ENCODE results near the gene RHBDF2. TPM values are rescaled to one million over a fixed set of nuclear protein-coding genes. Genes with fewer than 3 reads are reported as not detected.

RHBDF2 gene
- total and polyA plus RNA-seq, 2 donors (not counting 1 experiment from before 2014, with no cell fraction given) = 288 to 482 TPM

GRCh38 chr17:76542984-76543383 is 41.8 kb upstream of the RHBDF2 start:
- Mint-ChIP-seq H3K4me1 (peaks cover 14% of the 10 kb centered on the region), H3K4me3 (no peak overlapping the region), H3K27me3 (peaks cover 39% of the 10 kb centered on the region), H3K9me3 (ENCODE audit: insufficient read depth) (no peaks in the 10 kb centered on the region), H3K27ac (no peak overlapping the region)
- H3K9ac ChIP-seq (ENCODE audit: low read length) = no peak overlapping the region
- H3K79me2 ChIP-seq (ENCODE audit: control insufficient read depth, insufficient read depth, low read length) = peaks cover 4% of the 10 kb centered on the region
- POLR2A ChIA-PET = interaction anchor here (1.3 to 1.6 kb wide), 2 partner anchors 14 to 15 kb away, joined by 4 to 7 read pairs; no protein-coding TSS in a partner anchor
- no peak overlapping the region for H3K4me3 ChIP-seq (ENCODE audit: control extremely low read depth in 1 of 5, extremely low read depth in 1 of 5, insufficient read depth in 1 of 5, low read depth in 2 of 5, low read length in 4 of 5)
- no peak for ATAC-seq (ENCODE audit: low read depth)
- H3K27me3 ChIP-seq (replicated peaks in 1 of 4; ENCODE audit: control extremely low read depth in 1 of 4, control insufficient read depth in 3 of 4, insufficient read depth in 4 of 4, low read length in 3 of 4) = peaks cover 0 to 32% (median 16%) of the 10 kb centered on the region in 4 experiments
- H3K4me1 ChIP-seq (ENCODE audit: control insufficient read depth in 2 of 2, insufficient read depth in 2 of 2, low read length in 2 of 2) = peaks cover 23 to 24% of the 10 kb centered on the region in 2 donors
- H4K20me1 ChIP-seq (ENCODE audit: control insufficient read depth, insufficient read depth, low read length, poor library complexity, severe bottlenecking) = no peaks in the 10 kb centered on the region
- H3K36me3 ChIP-seq (replicated peaks in 1 of 2; ENCODE audit: control extremely low read depth in 1 of 2, control insufficient read depth in 1 of 2, extremely low read depth in 1 of 2, insufficient read depth in 2 of 2, low read length in 1 of 2) = peaks cover 0 to 3% of the 10 kb centered on the region in 2 experiments
- DNase-seq = no peak
- H3K9me3 ChIP-seq (ENCODE audit: control extremely low read depth in 1 of 3, control insufficient read depth in 2 of 3, insufficient read depth in 1 of 3, low read length in 2 of 3) = peaks cover 0 to 6% (median 0%) of the 10 kb centered on the region in 3 donors
- H2AFZ ChIP-seq (ENCODE audit: insufficient read depth, low read depth, low read length, poor library complexity, severe bottlenecking) = no peak overlapping the region
- H3K27ac ChIP-seq (ENCODE audit: low read length in 2 of 2) = no peak overlapping the region
- CTCF ChIA-PET = interaction anchor here (0.5 to 5.6 kb wide), 4 partner anchors 14 to 135 kb away, joined by 3 to 156 read pairs (median 4); no protein-coding TSS in a partner anchor
- intact Hi-C loops (cut with micrococcal nuclease) = no loop called here
- H3K4me2 ChIP-seq (replicated peaks; ENCODE audit: low read depth, low read length, poor library complexity, severe bottlenecking) = no peak overlapping the region
- 96% methylated on average over 8 of the region's 8 CpGs for WGBS (ENCODE audit: insufficient coverage)
- TF ChIP-seq CTCF (IDR thresholded peaks at IDR 0.05) = no peak
- TF ChIP-seq EZH2 (IDR thresholded peaks at IDR 0.05; ENCODE audit: borderline replicate concordance, insufficient read depth, low read depth, low read length, poor library complexity, severe bottlenecking) = no peak

- no peak overlapping the region for H3K27ac Mint-ChIP-seq
- POLR2A ChIA-PET = interaction anchor here (1.6 kb wide), 1 partner anchor 15 kb away, joined by 7 read pairs; no protein-coding TSS in a partner anchor
- peaks cover 14% of the 10 kb centered on the region for H3K4me1 Mint-ChIP-seq
- DNase-seq (no peak), ATAC-seq (ENCODE audit: low read depth) (no peak)
- Histone ChIP-seq H3K79me2 (ENCODE audit: control insufficient read depth, insufficient read depth, low read length) (peaks cover 4% of the 10 kb centered on the region), H2AFZ (ENCODE audit: insufficient read depth, low read depth, low read length, poor library complexity, severe bottlenecking) (no peak overlapping the region), H3K9ac (ENCODE audit: low read length) (no peak overlapping the region), H3K27ac (ENCODE audit: low read length in 2 of 2) (no peak overlapping the region), H3K36me3 (replicated peaks in 1 of 2; ENCODE audit: control extremely low read depth in 1 of 2, control insufficient read depth in 1 of 2, extremely low read depth in 1 of 2, insufficient read depth in 2 of 2, low read length in 1 of 2) (peaks cover 0 to 3% of the 10 kb centered on the region in 2 experiments), H3K4me1 (ENCODE audit: control insufficient read depth in 2 of 2, insufficient read depth in 2 of 2, low read length in 2 of 2) (peaks cover 23 to 24% of the 10 kb centered on the region in 2 donors), H3K4me2 (replicated peaks; ENCODE audit: low read depth, low read length, poor library complexity, severe bottlenecking) (no peak overlapping the region), H3K4me3 (ENCODE audit: control extremely low read depth in 1 of 5, extremely low read depth in 1 of 5, insufficient read depth in 1 of 5, low read depth in 2 of 5, low read length in 4 of 5) (no peak overlapping the region), H3K9me3 (ENCODE audit: control extremely low read depth in 1 of 3, control insufficient read depth in 2 of 3, insufficient read depth in 1 of 3, low read length in 2 of 3) (peaks cover 0 to 6% (median 0%) of the 10 kb centered on the region in 3 donors), H3K27me3 (replicated peaks in 1 of 4; ENCODE audit: control extremely low read depth in 1 of 4, control insufficient read depth in 3 of 4, insufficient read depth in 4 of 4, low read length in 3 of 4) (peaks cover 0 to 33% (median 16%) of the 10 kb centered on the region in 4 experiments), H4K20me1 (ENCODE audit: control insufficient read depth, insufficient read depth, low read length, poor library complexity, severe bottlenecking) (no peaks in the 10 kb centered on the region)
- TF ChIP-seq CTCF (IDR thresholded peaks at IDR 0.05) (no peak), EZH2 (IDR thresholded peaks at IDR 0.05; ENCODE audit: borderline replicate concordance, insufficient read depth, low read depth, low read length, poor library complexity, severe bottlenecking) (no peak)
- WGBS (ENCODE audit: insufficient coverage) = 95% methylated on average over 10 of the region's 10 CpGs
- intact Hi-C loops (cut with micrococcal nuclease) = no loop called here
- no peaks in the 10 kb centered on the region for H3K9me3 Mint-ChIP-seq (ENCODE audit: insufficient read depth)
- peaks cover 39% of the 10 kb centered on the region for H3K27me3 Mint-ChIP-seq
- CTCF ChIA-PET = interaction anchor here (0.5 to 5.6 kb wide), 3 partner anchors 14 to 134 kb away, joined by 3 to 156 read pairs (median 4); no protein-coding TSS in a partner anchor
- H3K4me3 Mint-ChIP-seq = no peak overlapping the region
Measured at GRCh38 chr17:76542566-76542971, 41.3 kb upstream of the RHBDF2 start.

Data from B cell (primary cell).